A549 (cell line): Measurements from ENCODE around the gene TGFBRAP1. TPM values are rescaled to one million over a fixed set of nuclear protein-coding genes. Genes with fewer than 3 reads are reported as not detected.

ENCODE experiments used
- ATAC-seq, 2 experiments: fragments of 200-7000 bp in 1 of 2; fragments of >200 bp in 1 of 2; cut with Nextera tagmentation in 1 of 2; cut with Tn5 transposase in 1 of 2; 3 replicates each; pipeline versions ENCODE4 v1.8.0 to v1.9.1; 2018 to 2020; ENCODE audit warnings: mild to moderate bottlenecking in 1 of 2, moderate library complexity in 1 of 2
- CTCF ChIA-PET: fragments of 300-600 bp; sonication (Branson Sonifier 250); formaldehyde crosslinking; extraction: SDS; loops from one replicate; lab custom pipeline; 2021; ENCODE audit warnings: antibody characterized with exemption, inconsistent platforms; lab: Yijun Ruan, JAX
- POLR2A ChIA-PET: fragments of 350-600 bp; formaldehyde crosslinking; extraction: SDS; loops from one replicate; lab custom pipeline; 2021; ENCODE audit warnings: antibody characterized with exemption, inconsistent platforms; lab: Yijun Ruan, JAX
- DNase-seq, 2 experiments: peaks; one replicate each; pipeline versions ENCODE4 v3.0.0 to v3.0.0-alpha.2; 2011 to 2016; ENCODE audit warnings: low read depth in 1 of 2, low spot score in 1 of 2
- FAIRE-seq: peaks from 2 replicates; lab custom pipeline; 2011; peaks lifted over from hg19 to GRCh38; lab: Jason Lieb, UNC
- H3K27ac ChIP-seq, 2 experiments: fragments of >200 bp; sonication (Bioruptor Twin); formaldehyde crosslinking; 3 replicates each; pipeline ENCODE4 v1.5.1; 2016 to 2017
- H3K4me1 ChIP-seq: fragments of >200 bp; sonication (Bioruptor Twin); formaldehyde crosslinking; 3 replicates; pipeline ENCODE4 v1.6.1; 2016
- H3K4me2 ChIP-seq: fragments of >200 bp; sonication (Bioruptor Twin); formaldehyde crosslinking; 3 replicates; pipeline ENCODE4 v1.6.1; 2016
- H3K4me3 ChIP-seq: fragments of >200 bp; sonication (Bioruptor Twin); formaldehyde crosslinking; 3 replicates; pipeline ENCODE4 v1.5.1; 2016
- H3K9me3 ChIP-seq: fragments of >200 bp; sonication (Bioruptor Twin); formaldehyde crosslinking; 3 replicates; pipeline ENCODE4 v1.6.1; 2016
- BHLHE40 ChIP-seq: IDR thresholded peaks from 2 replicates; pipeline ENCODE4 v1.6.1; 2012; ENCODE audit warnings: low read depth, low read length, inconsistent platforms
- CBX2 ChIP-seq: fragments of 200-600 bp; sonication (generic); IDR thresholded peaks from 2 replicates; pipeline ENCODE4 v1.6.1; 2016; ENCODE audit warnings: low read depth, mild to moderate bottlenecking, borderline replicate concordance
- CBX8 ChIP-seq: fragments of 200-600 bp; sonication (generic); IDR thresholded peaks from 2 replicates; pipeline ENCODE4 v1.6.1; 2016
- CEBPB ChIP-seq, 2 experiments: fragments of >200 bp in 1 of 2; sonication (Bioruptor Twin) in 1 of 2; formaldehyde crosslinking in 1 of 2; IDR thresholded peaks; 2 replicates each; pipeline ENCODE4 v1.6.1; 2012 to 2016
- EHF ChIP-seq: fragments of 250-450 bp; sonication (Bioruptor Pico); IDR thresholded peaks from 2 replicates; pipeline ENCODE4 v1.5.0; 2020; ENCODE audit warnings: mild to moderate bottlenecking
- EP300 ChIP-seq, 2 experiments: fragments of >200 bp; sonication (Bioruptor Twin); formaldehyde crosslinking; IDR thresholded peaks; 2 replicates in 1 of 2; 3 replicates in 1 of 2; pipeline ENCODE4 v1.6.1; 2016 to 2017
- FOSB ChIP-seq: fragments of 250-450 bp; sonication (Bioruptor Pico); IDR thresholded peaks from 2 replicates; pipeline ENCODE4 v1.5.0; 2020; ENCODE audit warnings: mild to moderate bottlenecking, moderate library complexity
- FOXS1 ChIP-seq: fragments of 250-450 bp; sonication (Bioruptor Pico); IDR thresholded peaks from 2 replicates; pipeline ENCODE4 v1.5.0; 2020; ENCODE audit warnings: mild to moderate bottlenecking, moderate library complexity
- HDAC2 ChIP-seq: fragments of 200-600 bp; sonication (generic); IDR thresholded peaks from 2 replicates; pipeline ENCODE4 v1.6.1; 2016
- HOXA7 ChIP-seq: fragments of 250-450 bp; sonication (Bioruptor Pico); IDR thresholded peaks from 2 replicates; pipeline ENCODE4 v1.5.0; 2020; ENCODE audit warnings: mild to moderate bottlenecking, moderate library complexity
- JUNB ChIP-seq: fragments of >200 bp; sonication (Bioruptor Twin); formaldehyde crosslinking; IDR thresholded peaks from 2 replicates; pipeline ENCODE4 v1.6.1; 2016
- KDM1A ChIP-seq: fragments of 200-600 bp; sonication (generic); IDR thresholded peaks from 2 replicates; pipeline ENCODE4 v1.6.1; 2016; ENCODE audit warnings: low read depth, mild to moderate bottlenecking
- MAZ ChIP-seq: fragments of 150-350 bp; IDR thresholded peaks from 2 replicates; pipeline ENCODE4 v1.6.1; 2014; ENCODE audit warnings: antibody characterized with exemption, low read depth, low read length, borderline replicate concordance
- MYC ChIP-seq: IDR thresholded peaks from 2 replicates; pipeline ENCODE4 v1.6.1; 2012; ENCODE audit warnings: mild to moderate bottlenecking, inconsistent platforms, low read length, improper control_type of control experiment, borderline replicate concordance
- NFE2L2 ChIP-seq: fragments of 150-350 bp; conservative IDR thresholded peaks from 2 replicates; pipeline ENCODE4 v1.6.1; 2014; ENCODE audit warnings: low read length
- NPAS2 ChIP-seq: fragments of 250-450 bp; sonication (Bioruptor Pico); IDR thresholded peaks from 2 replicates; pipeline ENCODE4 v1.8.0; 2022; ENCODE audit warnings: mild to moderate bottlenecking, moderate library complexity, borderline replicate concordance
- PHF8 ChIP-seq: fragments of 200-600 bp; sonication (generic); IDR thresholded peaks from 2 replicates; pipeline ENCODE4 v1.6.1; 2016; ENCODE audit warnings: low read depth, mild to moderate bottlenecking, antibody characterized with exemption, moderate library complexity, borderline replicate concordance
- POLR2A ChIP-seq: IDR thresholded peaks from 2 replicates; pipeline ENCODE4 v1.6.1; 2012; ENCODE audit warnings: mild to moderate bottlenecking, low read length
- RAD21 ChIP-seq, 2 experiments: fragments of >200 bp in 1 of 2; sonication (Bioruptor Twin) in 1 of 2; formaldehyde crosslinking in 1 of 2; IDR thresholded peaks in 1 of 2; conservative IDR thresholded peaks in 1 of 2; 2 replicates in 1 of 2; 3 replicates in 1 of 2; pipeline ENCODE4 v1.6.1; 2012 to 2018; ENCODE audit warnings: inconsistent platforms in 1 of 2
- RARB ChIP-seq: fragments of 250-450 bp; sonication (Bioruptor Pico); IDR thresholded peaks from 2 replicates; pipeline ENCODE4 v1.8.0; 2021; ENCODE audit warnings: mild to moderate bottlenecking, moderate library complexity
- SMC3 ChIP-seq: fragments of >200 bp; sonication (Bioruptor Twin); formaldehyde crosslinking; IDR thresholded peaks from 3 replicates; pipeline ENCODE4 v1.6.1; 2018; ENCODE audit warnings: inconsistent platforms
- ZFP36 ChIP-seq: fragments of 450-650 bp; IDR thresholded peaks from 2 replicates; pipeline ENCODE4 v1.6.1; 2014; ENCODE audit warnings: borderline replicate concordance; ENCODE audit not compliant: partially characterized antibody
- WGBS: methylation state at CpG from one replicate; pipeline ENCODE4 v1.1.6; 2017; ENCODE audit errors: missing lambda C conversion rate; 5-methylcytosine and 5-hydroxymethylcytosine counted together
- polyA plus RNA-seq, 4 experiments: library from polyadenylated mRNA; depleted of rRNA in 3 of 4; stranded (reverse); fragments of >200 nt; fragmentation: RNase III in 1 of 4; extraction: RNeasy Plus Mini Kit Qiagen cat#74134 plus additional on column Dnase treatment in 1 of 4; gene quantifications; 2 replicates in 3 of 4; 3 replicates in 1 of 4; pipeline ENCODE4 v1.2.3, GENCODE V29; 2011 to 2017
- TF ChIP-seq, protein P1 (sequence below): IDR thresholded peaks from 2 replicates; pipeline ENCODE4 v1.6.1; 2012
- TF ChIP-seq, protein P2 (sequence below): fragments of >200 bp; sonication (Bioruptor Twin); formaldehyde crosslinking; IDR thresholded peaks from 2 replicates; pipeline ENCODE4 v1.6.1; 2016
- TF ChIP-seq, protein P3 (sequence below): fragments of 200-600 bp; sonication (generic); IDR thresholded peaks from 2 replicates; pipeline ENCODE4 v1.6.1; 2016; ENCODE audit warnings: antibody characterized with exemption, mild to moderate bottlenecking, moderate library complexity
- TF ChIP-seq, protein P4 (sequence below): IDR thresholded peaks from 2 replicates; pipeline ENCODE4 v1.6.1; 2012; ENCODE audit warnings: low read depth, borderline replicate concordance

Gene TGFBRAP1
- polyA plus RNA-seq, 2 of the 4 experiments (the other 2 are of a cell fraction) = 9.0 to 13.7 TPM

DNA sequence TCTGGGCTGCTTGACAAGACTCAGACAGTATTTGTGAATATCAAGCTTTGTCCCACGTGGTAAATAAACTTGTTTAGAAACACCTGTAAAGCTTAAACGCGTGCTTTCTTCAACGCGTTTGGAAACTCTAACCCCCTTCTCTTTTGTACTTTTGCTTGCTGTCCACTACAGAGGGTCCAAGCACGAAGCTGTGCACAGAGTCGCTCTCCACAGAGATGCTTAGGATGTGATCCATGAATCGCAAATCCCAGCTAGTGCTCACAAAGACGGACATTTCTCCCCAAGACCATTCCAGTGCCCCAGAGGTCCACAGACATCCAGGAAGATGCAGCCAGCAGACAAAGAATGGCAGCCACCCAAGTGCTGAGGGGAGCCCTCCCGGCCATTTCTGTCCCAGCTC is 88.1 kb downstream of the TGFBRAP1 start, which contains the start of gene GPR45 (continued):
- TF ChIP-seq, protein P1, sequence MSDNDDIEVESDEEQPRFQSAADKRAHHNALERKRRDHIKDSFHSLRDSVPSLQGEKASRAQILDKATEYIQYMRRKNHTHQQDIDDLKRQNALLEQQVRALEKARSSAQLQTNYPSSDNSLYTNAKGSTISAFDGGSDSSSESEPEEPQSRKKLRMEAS = no peak
- TF ChIP-seq JUNB (no peak), ZFP36 (no peak), EP300 (IDR thresholded peaks at IDR 0.05) (no peak), KDM1A (no peak), FOSB (no peak)
- TF ChIP-seq, protein P2, sequence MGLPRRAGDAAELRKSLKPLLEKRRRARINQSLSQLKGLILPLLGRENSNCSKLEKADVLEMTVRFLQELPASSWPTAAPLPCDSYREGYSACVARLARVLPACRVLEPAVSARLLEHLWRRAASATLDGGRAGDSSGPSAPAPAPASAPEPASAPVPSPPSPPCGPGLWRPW = no peak

DNA sequence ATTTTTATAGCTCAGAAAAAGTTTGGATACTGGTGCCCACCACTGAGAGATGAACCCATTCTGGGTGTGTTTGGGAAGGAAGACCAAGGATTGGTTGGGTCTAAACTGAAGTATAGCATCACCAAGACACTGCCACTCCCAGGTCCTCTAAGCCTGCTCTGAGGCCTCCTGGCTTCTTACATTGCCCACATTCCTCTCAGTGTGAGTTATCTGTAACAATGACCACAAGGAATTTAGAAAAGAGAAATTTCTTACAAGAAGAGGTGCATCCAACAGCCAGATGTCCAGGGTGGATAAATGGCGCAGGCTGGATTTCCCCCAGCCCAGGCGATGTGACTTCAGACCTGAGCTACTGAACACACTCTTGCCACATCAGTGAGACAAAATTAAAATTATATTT is 89.6 kb downstream of the TGFBRAP1 start:
- Histone ChIP-seq H3K4me1 (peaks cover 5% of the 10 kb centered on the region; the same call in 2 of the 3 replicates), H3K9me3 (no peaks in the 10 kb centered on the region), H3K4me2 (no peak overlapping the region), H3K27ac (no peak overlapping the region), H3K4me3 (no peak overlapping the region)
- peak in 1 of 2 experiments; percentile 25 for DNase-seq
- POLR2A ChIA-PET = no interaction called here
- peak in 1 of 2 experiments; percentile 14; a peak in 1 of 6 replicates for ATAC-seq
- FAIRE-seq = no peak
- 95% methylated on average over 2 of the region's 2 CpGs for WGBS
- CTCF ChIA-PET = interaction anchor here (1.3 to 14.7 kb wide), 3 partner anchors 16 to 127 kb away, joined by 3 to 312 read pairs (median 4); no protein-coding TSS in a partner anchor
- TF ChIP-seq SMC3 (no peak), MYC (no peak), NPAS2 (no peak), CBX8 (no peak), RARB (CRISPR knock-in tag) (no peak), BHLHE40 (no peak), HOXA7 (no peak)
- TF ChIP-seq, all 56 proteins: peak for 0

DNA sequence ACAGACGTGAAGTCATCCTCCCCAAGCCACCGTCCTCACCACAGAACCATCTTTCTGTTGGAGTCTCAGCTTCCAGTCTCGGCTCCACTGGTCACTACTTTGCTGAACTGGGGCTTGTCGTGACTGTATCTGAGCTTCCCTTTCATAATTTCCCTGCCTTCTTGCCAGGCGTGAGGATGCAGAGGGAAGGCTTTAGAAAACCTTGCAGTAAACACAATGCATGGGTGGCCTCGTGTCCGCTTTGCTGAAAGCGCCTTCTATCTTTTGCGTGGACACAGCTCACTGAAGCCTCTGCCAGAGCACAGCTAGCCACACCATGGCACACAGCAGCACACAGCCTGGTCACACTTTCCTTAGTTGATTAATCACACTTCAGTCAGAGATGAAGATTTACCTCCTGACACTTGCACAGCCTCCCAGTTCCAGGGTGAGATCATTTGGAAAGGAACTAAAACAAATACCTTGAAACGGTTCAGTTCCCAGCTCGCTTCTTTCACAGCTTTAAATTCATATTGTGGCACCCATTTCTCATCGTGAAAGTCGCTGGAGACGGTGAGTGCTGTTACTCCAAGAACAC is 90.8 kb downstream of the TGFBRAP1 start:
- H3K4me3 ChIP-seq = no peak overlapping the region

DNA sequence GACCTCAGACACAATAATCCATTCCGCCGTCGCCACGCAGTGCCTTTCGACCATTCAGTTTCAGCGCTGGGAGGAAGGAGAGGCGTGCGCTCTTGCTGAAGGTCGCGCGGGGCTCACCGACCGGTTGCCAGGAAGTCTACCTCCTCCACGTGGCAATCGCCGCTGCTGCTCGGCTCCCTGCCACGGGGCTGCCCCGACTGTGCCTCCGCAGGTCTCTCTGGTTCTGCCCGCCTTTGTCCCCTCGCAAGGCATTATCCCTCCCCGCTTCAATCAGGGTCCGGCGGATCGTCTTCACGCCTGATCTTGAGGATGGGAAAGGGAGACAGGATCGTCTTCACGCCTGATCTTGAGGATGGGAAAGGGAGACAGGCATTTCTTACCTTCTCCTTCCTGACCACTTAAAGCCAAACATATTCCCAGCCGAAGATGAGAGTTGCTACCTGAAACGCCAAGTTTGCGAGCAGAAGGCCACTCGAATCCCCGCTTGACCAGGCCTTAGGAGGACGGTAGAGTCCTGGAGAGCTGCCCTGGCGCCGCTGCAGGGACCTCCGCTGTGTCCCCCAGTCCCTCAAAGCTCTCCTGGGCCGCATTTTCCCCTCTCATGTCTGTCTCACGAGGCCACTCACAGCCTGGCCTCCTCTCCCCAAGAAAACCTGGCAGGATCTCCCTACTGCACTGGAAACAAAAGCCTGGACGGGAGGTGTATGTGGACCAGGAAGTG is 92.3 kb downstream of the TGFBRAP1 start:
- ATAC-seq (no peak), FAIRE-seq (no peak)
- peaks cover 5% of the 10 kb centered on the region; the same call in 2 of the 3 replicates for H3K4me1 ChIP-seq
- H3K9me3 ChIP-seq = no peaks in the 10 kb centered on the region
- no peak overlapping the region for H3K4me3 ChIP-seq
- H3K27ac ChIP-seq = no peak overlapping the region
- TF ChIP-seq PHF8 = no peak
- no peak for TF ChIP-seq KDM1A
- no peak for TF ChIP-seq MAZ
- no peak for TF ChIP-seq CEBPB (IDR thresholded peaks at IDR 0.05)
- no peak for TF ChIP-seq HDAC2
- no peak for TF ChIP-seq CBX2
- TF ChIP-seq EHF (CRISPR knock-in tag) = no peak
- TF ChIP-seq POLR2A = no peak
- TF ChIP-seq, protein P3, sequence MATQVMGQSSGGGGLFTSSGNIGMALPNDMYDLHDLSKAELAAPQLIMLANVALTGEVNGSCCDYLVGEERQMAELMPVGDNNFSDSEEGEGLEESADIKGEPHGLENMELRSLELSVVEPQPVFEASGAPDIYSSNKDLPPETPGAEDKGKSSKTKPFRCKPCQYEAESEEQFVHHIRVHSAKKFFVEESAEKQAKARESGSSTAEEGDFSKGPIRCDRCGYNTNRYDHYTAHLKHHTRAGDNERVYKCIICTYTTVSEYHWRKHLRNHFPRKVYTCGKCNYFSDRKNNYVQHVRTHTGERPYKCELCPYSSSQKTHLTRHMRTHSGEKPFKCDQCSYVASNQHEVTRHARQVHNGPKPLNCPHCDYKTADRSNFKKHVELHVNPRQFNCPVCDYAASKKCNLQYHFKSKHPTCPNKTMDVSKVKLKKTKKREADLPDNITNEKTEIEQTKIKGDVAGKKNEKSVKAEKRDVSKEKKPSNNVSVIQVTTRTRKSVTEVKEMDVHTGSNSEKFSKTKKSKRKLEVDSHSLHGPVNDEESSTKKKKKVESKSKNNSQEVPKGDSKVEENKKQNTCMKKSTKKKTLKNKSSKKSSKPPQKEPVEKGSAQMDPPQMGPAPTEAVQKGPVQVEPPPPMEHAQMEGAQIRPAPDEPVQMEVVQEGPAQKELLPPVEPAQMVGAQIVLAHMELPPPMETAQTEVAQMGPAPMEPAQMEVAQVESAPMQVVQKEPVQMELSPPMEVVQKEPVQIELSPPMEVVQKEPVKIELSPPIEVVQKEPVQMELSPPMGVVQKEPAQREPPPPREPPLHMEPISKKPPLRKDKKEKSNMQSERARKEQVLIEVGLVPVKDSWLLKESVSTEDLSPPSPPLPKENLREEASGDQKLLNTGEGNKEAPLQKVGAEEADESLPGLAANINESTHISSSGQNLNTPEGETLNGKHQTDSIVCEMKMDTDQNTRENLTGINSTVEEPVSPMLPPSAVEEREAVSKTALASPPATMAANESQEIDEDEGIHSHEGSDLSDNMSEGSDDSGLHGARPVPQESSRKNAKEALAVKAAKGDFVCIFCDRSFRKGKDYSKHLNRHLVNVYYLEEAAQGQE = no peak
- no peak for TF ChIP-seq NFE2L2
- no peak for TF ChIP-seq FOXS1
- TF ChIP-seq, all 56 proteins: peak for 0
- DNase-seq = no peak
- no peak overlapping the region for H3K4me2 ChIP-seq
- 89% methylated on average over 36 of the region's 41 CpGs for WGBS
- POLR2A ChIA-PET = no interaction called here
- CTCF ChIA-PET = interaction anchor here (0.7 to 14.7 kb wide), 12 partner anchors 8 to 124 kb away, joined by 3 to 312 read pairs (median 5); no protein-coding TSS in a partner anchor

More for the DNA sequence above, 90.8 kb downstream of the TGFBRAP1 start:
- ChIA-PET CTCF (interaction anchor here (0.6 to 14.7 kb wide), 20 partner anchors 7 to 770 kb away, joined by 3 to 312 read pairs (median 4); no protein-coding TSS in a partner anchor), POLR2A (interaction anchor here (0.7 kb wide), 1 partner anchor 39 kb away, joined by 3 read pairs; no protein-coding TSS in a partner anchor)
- FAIRE-seq = no peak
- peak overlapping the region; percentile 65; the same call in 2 of the 3 replicates for H3K4me2 ChIP-seq
- ATAC-seq = no peak
- H3K4me1 ChIP-seq = peaks cover 5% of the 10 kb centered on the region; the same call in 2 of the 3 replicates
- H3K9me3 ChIP-seq = no peaks in the 10 kb centered on the region
- no peak for DNase-seq
- no peak for TF ChIP-seq NFE2L2
- TF ChIP-seq RAD21 (conservative IDR thresholded peaks at IDR 0.05 in 1 of 2, IDR thresholded peaks at IDR 0.05 in 1 of 2) = no peak
- TF ChIP-seq, protein P4, sequence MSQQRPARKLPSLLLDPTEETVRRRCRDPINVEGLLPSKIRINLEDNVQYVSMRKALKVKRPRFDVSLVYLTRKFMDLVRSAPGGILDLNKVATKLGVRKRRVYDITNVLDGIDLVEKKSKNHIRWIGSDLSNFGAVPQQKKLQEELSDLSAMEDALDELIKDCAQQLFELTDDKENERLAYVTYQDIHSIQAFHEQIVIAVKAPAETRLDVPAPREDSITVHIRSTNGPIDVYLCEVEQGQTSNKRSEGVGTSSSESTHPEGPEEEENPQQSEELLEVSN = no peak
- WGBS = 85% methylated on average over 14 of the region's 14 CpGs
- H3K27ac ChIP-seq = peak overlapping the region in 1 of 2 experiments; percentile 56; a peak in 1 of 6 replicates
